ENCODE data around the gene EMC9. TPM values are rescaled to one million over a fixed set of nuclear protein-coding genes. Genes with fewer than 3 reads are reported as not detected.

EMC9 gene
- total and polyA plus RNA-seq, 8 donors: 13.5 to 24.3 (median 22.5) TPM

DNA sequence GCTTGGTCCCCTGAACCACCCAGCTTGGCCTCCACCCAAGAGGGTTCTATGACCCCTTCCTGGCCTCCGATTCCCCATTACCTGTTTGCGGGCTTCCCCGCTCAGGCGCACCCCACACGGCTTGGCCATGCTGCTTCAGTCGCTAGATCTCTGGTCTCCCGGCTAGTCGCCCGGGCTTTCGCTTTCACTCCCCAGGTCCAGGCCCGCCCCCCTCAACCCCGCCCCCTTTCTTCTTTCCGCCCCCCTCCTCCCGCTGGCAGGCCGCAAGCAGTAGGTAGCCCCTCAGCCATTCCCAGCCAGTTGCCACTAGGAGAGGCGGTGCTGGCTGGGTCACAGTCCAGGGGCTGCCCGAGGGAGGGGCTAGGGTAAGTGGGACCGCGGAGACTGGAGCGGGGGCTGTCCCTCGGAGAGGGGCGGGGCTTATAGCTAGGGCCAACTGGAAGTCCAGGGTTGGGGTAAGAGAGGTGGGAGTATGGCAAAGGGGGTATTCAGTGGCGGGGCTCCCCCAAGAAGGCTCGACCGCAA lies 5.1 kb upstream of the EMC9 start, which contains the start of gene PSME2:
Gene PSME2, minus strand, starts transcription at position 158 of the 525 bp plus-strand sequence. Its CDS starts 29 bp downstream, at position 129.
- peak within 1 kb of the TSS; percentile 80 to 100 for H3K4me3 ChIP-seq
- peak within 1 kb of the TSS; percentile 92 to 95 for H3K27ac ChIP-seq
- H3K36me3 ChIP-seq: peaks cover 0 to 54% of the 10 kb centered on the region in 2 donors
- DNase-seq (peak; percentile 92 to 98 (median 97)), ATAC-seq (peak; percentile 89)
- H3K27me3 ChIP-seq: no peaks in the 10 kb centered on the region
- no peaks in the 10 kb centered on the region for H3K9me3 ChIP-seq
- H3K4me1 ChIP-seq: peaks cover 16 to 52% of the 10 kb centered on the region in 2 donors
- intact Hi-C loops (cut with DNase I): no loop called here
- TF ChIP-seq, protein P1, sequence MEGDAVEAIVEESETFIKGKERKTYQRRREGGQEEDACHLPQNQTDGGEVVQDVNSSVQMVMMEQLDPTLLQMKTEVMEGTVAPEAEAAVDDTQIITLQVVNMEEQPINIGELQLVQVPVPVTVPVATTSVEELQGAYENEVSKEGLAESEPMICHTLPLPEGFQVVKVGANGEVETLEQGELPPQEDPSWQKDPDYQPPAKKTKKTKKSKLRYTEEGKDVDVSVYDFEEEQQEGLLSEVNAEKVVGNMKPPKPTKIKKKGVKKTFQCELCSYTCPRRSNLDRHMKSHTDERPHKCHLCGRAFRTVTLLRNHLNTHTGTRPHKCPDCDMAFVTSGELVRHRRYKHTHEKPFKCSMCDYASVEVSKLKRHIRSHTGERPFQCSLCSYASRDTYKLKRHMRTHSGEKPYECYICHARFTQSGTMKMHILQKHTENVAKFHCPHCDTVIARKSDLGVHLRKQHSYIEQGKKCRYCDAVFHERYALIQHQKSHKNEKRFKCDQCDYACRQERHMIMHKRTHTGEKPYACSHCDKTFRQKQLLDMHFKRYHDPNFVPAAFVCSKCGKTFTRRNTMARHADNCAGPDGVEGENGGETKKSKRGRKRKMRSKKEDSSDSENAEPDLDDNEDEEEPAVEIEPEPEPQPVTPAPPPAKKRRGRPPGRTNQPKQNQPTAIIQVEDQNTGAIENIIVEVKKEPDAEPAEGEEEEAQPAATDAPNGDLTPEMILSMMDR (IDR thresholded peaks at IDR 0.05): no peak

DNA sequence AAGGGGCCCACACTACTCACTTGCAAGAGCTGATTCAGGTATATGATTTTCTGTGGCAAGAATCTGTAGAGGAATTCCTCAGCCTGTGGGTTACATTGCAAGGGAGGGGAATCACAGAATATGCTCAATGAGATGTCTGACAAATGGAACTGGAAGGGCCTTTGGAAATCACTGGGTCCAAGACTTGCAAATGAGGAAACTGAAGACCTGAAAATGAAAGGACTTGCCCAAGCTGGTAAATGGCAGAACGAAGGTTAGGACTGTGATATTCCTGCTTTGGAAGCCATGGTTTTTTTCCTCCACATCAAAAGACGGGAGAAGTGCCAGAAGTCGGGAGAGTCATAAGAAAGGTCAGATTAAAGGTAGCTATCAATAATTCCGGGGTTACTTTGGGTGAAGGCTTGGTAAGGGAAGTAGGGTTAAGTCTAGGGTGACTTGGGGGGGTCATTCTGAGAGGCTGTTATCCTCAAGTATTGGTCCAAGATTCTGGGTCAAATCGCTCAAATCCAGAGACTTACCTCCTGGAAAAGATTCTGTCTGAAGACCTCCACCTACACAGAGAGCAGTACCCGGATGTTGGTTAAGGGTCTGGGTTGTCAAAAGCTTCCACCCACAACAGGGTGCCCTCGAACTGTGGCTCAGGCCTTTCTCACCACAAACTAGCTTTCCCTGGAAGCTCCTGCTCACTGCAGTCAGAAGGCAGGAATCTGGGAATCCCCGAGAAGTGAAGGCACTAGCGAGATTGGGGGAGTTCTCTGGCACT lies 4.5 kb upstream of the EMC9 start:
- ATAC-seq: no peak
- intact Hi-C loops (cut with DNase I): no loop called here
- H3K36me3 ChIP-seq: peaks cover 0 to 48% of the 10 kb centered on the region in 2 donors

DNA sequence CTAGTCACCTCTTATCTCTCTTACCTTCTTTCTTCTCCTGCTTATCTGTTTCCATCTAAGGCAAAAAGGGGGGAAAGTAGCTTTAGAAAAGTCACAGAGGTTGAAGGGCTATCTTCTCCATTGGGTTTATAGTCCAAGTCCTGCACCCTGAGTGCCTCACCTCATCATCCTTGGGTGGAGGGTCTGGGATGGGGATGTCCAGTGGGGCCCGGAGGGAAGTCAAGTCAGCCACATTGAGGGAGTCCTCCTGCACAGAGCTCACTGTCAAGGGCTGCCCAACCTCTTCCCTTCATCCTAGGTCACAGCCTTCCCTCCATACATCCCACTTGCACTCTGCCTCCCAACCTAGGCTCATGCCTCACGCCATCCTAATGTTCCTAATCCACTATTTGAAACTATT lies 3.8 kb upstream of the EMC9 start:
- Histone ChIP-seq H3K27ac (peak overlapping the region; percentile 92 to 95), H3K9me3 (no peaks in the 10 kb centered on the region), H3K36me3 (peaks cover 0 to 41% of the 10 kb centered on the region in 2 donors), H3K4me3 (peak overlapping the region in 1 of 2 donors; percentile 100), H3K4me1 (peaks cover 18 to 60% of the 10 kb centered on the region in 2 donors), H3K27me3 (no peaks in the 10 kb centered on the region)
- intact Hi-C loops (cut with DNase I): no loop called here
- TF ChIP-seq, protein P1 (IDR thresholded peaks at IDR 0.05): no peak
- DNase-seq (no peak), ATAC-seq (no peak)

More for the DNA sequence above, 4.5 kb upstream of the EMC9 start:
- Histone ChIP-seq H3K4me3 (peak overlapping the region; percentile 80 to 100), H3K27ac (peak overlapping the region; percentile 92 to 95), H3K9me3 (no peaks in the 10 kb centered on the region), H3K4me1 (peaks cover 16 to 54% of the 10 kb centered on the region in 2 donors), H3K27me3 (no peaks in the 10 kb centered on the region)
- TF ChIP-seq, protein P1 (IDR thresholded peaks at IDR 0.05): no peak
- DNase-seq: no peak

DNA sequence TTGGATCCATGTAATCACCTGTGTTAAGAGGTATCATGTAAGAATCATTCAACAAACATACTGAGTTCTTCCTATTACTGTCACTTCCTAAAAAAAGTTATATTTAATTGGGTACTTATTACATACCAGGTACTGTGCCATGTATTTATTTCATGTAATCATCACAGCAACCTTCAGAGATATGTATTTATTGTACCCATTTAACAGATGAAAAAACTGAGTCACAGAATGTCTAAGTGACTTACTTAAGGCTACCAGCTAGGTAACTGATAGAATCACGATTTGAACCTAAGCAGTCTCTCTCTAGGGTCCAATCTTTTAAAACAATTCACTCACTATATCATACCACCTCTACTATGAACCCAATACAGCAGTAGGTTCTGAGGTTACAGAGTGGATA lies 3.1 kb upstream of the EMC9 start:
- H3K27me3 ChIP-seq: no peaks in the 10 kb centered on the region
- H3K36me3 ChIP-seq: peaks cover 0 to 40% of the 10 kb centered on the region in 2 donors
- DNase-seq (no peak), ATAC-seq (no peak)
- H3K9me3 ChIP-seq: no peaks in the 10 kb centered on the region
- TF ChIP-seq, protein P1 (IDR thresholded peaks at IDR 0.05): no peak
- peaks cover 24 to 60% of the 10 kb centered on the region in 2 donors for H3K4me1 ChIP-seq
- no peak overlapping the region for H3K27ac ChIP-seq
- intact Hi-C loops (cut with DNase I): no loop called here
- H3K4me3 ChIP-seq: no peak overlapping the region

DNA sequence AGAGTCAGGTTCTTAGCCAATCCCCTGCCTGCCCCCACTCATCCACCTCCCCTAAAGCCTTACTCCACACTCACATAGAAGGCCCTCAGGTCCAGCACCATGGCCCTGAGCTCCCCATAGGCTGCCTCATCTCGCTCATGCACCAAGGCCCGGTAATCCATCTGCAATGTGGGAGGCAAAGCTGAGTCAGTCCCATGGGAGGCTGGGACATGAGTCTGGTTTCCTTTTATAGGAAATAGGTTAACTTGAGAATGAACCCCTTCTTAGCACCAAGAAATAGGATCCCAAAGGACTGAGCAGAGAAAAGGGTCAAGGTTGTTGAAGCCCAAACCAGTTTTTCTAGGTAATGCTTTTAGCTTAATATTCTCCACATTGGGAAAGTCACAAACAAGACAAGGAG lies 2.1 kb upstream of the EMC9 start:
- Histone ChIP-seq H3K27ac (no peak overlapping the region), H3K4me3 (no peak overlapping the region), H3K9me3 (no peaks in the 10 kb centered on the region), H3K27me3 (no peaks in the 10 kb centered on the region), H3K36me3 (peaks cover 0 to 41% of the 10 kb centered on the region in 2 donors), H3K4me1 (peaks cover 24 to 60% of the 10 kb centered on the region in 2 donors)
- DNase-seq: no peak
- ATAC-seq: no peak
- TF ChIP-seq, protein P1 (IDR thresholded peaks at IDR 0.05): no peak
- intact Hi-C loops (cut with DNase I): no loop called here
